SKM-1 treated with dmso at 0.1 percent for 144 hours (cell line): ENCODE measurements around the gene CSNK1G1.

Source experiments
- DNase-seq: peaks from one replicate; lab custom pipeline; 2025; ENCODE audit not compliant: unreplicated experiment; lab: John Stamatoyannopoulos, UW

Gene CSNK1G1

GRCh38 chr15:64205202-64205601, 150.8 kb downstream of the CSNK1G1 start:
- DNase-seq, result no peak

GRCh38 chr15:64197425-64197824, 158.5 kb downstream of the CSNK1G1 start:
- DNase-seq, result no peak

DNA sequence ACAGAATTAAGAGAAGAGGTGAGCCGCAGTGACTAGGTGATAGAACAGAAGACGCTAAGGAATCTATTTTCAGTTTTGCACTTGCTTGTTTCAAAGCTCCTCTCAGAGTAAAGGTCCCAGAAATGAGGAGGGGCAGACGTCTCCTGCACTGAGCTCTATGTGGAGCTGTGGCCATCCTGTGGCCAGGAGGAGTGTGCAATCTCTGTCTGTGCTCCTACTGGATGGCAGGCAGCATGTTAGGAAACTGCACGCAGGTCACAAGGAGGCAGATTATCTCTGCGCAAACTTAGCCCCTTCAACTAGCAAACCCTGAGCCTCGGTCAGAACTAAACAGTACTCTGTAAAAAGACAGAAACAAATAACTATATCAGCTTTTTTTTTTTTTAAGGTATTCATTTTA, 162.0 kb downstream of the CSNK1G1 start:
- DNase-seq, result no peak

DNA sequence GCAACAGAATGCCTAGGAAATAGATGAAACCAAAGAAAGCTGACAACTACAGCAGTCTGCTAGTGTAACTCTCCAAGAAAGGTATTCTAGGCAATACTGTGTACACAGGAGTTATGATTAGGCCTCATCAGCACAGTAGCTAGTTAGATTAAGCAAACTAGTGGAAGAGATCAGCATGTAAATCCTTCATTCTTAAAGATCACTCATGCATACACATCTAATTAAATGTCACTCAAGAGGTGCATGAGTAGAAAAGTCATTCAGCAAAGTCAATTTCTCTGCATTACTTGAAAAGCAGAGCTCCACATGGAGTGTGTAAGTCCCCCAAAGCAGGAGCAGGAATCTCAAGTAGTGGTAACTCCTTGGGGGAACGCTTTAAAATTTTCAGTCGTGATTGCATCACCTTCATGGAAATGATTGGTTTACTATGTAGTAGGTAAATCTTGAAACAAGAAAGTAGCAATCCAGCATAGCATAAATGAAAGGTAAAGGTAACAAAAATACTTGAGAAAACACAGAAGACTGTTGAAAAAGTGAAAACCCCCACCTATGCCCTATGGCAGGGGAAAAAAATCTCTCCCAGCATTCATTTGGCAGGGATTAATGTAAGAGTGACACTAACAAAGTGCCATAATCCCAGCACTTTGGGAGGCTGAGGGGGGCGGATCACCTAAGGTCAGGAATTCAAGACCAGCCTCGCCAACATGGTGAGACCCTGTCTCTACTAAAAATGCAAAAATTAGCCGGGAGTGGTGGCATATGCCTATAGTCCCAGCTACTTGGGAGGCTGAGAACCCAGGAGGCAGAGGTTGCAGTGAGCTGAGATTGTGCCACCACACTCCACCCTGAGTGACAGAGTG, 163.8 kb downstream of the CSNK1G1 start:
- no peak for DNase-seq

DNA sequence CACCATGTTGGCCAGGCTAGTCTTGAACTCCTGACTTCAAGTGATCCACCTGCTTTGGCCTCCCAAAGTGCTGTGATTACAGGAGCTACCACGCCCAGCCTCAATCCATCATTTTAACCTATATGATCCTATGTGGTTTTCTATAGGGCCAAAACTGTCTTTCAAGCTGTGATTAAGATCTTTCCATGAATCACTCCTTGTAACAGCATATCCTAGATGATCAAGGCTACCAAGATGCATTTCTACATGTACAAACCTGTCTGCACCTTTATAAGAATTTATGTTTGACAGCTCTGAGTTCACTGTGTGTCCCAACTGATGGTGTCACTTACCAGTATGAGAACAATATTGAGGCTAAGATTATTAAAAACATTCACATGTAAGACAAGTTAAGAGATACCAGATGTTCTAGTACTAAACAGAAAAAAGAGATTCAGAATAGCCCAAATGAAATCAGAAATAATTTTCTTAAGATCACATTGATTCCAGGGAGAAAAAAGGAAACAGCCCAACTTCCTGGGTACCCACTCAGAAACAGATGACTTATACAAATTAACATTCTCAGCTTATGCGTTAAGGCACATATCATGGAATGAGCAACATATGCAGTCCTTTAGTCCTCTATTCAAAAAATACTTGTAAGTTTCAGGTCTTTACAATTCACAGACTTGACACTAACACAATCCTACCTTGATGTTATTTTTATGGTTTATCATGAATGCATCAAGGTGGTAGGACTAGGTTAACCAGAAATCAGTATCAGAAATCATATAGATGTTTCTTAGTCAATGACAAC, 168.4 kb downstream of the CSNK1G1 start:
- no peak for DNase-seq

- DNase-seq, result peak; percentile 28
Measured at GRCh38 chr15:64185146-64185911, 170.6 kb downstream of the CSNK1G1 start.

DNA sequence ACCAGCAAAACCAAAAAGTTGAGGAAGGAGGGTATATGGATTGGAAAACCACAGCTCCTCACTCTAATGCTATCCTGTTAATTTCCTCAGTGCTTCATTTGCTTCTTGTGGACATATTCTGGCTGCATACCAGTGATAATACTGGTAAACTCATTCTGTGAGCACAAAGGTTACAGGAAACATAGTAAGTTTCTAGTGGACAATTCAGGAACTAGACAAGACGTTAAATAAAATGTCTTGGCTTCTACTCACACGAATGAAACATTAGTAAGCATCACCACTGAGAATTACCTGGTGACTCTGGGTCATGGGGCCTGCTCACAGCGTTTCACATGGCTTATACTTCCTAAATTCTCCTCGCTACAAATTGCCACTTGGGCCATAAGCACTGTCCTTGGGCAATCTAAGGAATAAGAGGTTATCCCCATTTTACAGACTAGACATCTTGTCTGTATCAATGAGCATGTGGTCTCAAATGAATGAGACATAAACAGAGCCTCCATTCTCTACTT, 173.1 kb downstream of the CSNK1G1 start:
- no peak for DNase-seq

DNA sequence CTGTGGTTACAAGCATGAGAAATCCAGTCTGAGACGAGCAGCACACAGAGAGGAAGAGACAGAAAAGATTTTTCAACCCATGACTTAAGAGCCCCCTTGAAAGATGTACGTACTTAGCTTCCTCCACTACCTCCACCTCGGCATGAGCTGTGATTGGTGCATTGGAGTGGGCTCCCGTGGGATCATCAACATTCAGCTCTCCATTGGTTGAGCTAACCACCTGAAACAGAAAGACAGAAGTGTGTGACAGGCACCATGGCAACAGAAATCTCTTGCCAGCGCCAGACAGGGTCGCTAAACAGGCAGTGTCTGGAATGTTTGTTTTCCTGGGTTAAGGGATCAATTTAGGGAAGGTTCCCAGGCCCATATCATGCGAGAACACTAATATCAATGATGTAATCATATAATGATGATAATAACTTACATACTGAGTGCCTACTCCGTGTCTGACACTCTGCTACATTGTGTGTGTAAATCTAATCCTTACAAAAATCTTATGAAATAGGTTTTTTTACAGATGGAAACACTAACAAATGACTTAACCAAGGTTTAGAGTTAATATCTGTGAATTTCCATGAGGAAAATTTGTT, 175.6 kb downstream of the CSNK1G1 start:
- DNase-seq, result no peak

DNA sequence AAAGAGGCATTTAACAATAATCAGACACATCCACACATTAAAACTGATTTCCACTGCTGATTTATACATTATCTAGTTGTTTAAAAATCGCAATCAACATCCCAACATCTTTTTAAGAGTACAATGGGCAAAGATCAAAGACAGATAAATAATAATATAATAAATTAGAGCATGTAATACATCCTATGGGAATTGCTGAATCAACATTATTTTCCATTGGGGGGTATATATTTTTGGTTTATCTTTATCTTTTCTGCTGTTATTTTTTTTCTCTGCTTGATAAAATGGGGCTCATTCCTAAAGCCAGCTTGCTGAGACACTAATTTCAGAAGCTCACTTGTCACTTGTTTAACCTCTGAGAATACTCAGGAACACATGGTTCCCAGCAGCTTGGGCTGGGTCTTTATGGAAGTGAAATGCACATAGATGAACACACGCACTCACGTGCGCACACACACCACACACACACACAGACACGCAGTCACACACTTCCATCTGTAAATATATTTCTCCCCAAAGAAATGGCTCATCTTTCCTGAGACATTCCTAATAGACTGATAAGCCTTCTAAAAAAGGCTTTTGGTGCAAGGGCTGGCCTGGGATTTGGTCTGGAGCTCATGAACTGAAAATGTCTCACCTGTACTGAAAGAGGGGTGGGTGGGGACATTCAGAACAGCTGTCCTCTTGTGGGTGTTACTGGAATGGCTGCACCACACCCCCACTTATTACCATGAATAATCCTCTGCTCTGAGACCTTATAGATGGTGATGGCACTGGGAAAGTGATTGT, 189.7 kb downstream of the CSNK1G1 start:
- no peak for DNase-seq

GRCh38 chr15:64164436-64164835, 191.5 kb downstream of the CSNK1G1 start:
- DNase-seq, result no peak

- DNase-seq, result peak; percentile 71
Measured at GRCh38 chr15:64163659-64164362, 192.2 kb downstream of the CSNK1G1 start.

GRCh38 chr15:64162869-64163658, 192.9 kb downstream of the CSNK1G1 start, which contains the start of gene PPIB:
PPIB (minus strand) TSS chr15:64163022; CDS start chr15:64162986, 36 bp downstream.
- peak; percentile 97 for DNase-seq

- DNase-seq, result no peak
Measured at GRCh38 chr15:64162478-64162868, 193.5 kb downstream of the CSNK1G1 start.

GRCh38 chr15:64161688-64162477, 194.1 kb downstream of the CSNK1G1 start:
- no peak for DNase-seq

GRCh38 chr15:64158363-64159134, 197.4 kb downstream of the CSNK1G1 start:
- no peak for DNase-seq

DNA sequence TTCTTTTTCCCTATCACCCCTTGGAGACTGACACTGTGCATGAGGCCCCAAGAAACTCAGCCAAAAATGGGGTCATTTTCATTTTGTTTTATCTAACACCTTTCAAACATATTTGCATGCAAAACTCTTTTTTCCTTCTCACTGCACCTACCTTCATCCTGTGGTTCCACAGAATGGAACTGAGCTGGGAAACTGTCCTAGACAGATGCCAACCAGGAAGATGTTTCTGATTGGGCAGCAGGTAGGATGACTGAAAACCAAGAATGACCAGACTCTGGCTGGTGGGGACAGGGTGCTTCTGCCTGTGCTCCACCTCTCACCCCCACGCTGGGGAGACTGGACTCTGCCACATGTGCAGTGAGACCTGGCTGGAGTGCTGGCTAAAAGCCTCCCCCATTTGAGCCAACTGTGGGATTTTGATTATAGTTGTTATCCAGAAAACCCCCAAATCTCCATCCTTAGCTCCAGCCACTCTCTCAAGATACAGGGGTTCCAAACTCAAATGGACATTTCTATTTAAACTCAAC, 198.3 kb downstream of the CSNK1G1 start:
- DNase-seq, result no peak
